Liver (tissue), 3 donors: ENCODE measurements around the gene PCYOX1L.
"Not testable (repeated sequence)": the region's sequence is repeated elsewhere in the genome, so short reads cannot be mapped to it uniquely, and the experiment has no call there.

ENCODE experiments used
- CTCF ChIP-seq: fragments of 150-350 bp; IDR thresholded peaks from 2 replicates; pipeline ENCODE4 v1.5.1; 2017; ENCODE audit warnings: improper control_type of control experiment, low read depth, low read length; ENCODE audit not compliant: missing input control
- FOXA1 ChIP-seq: IDR thresholded peaks from 2 replicates; pipeline ENCODE4 v1.6.1; 2016; ENCODE audit warnings: antibody characterized with exemption
- RXRA ChIP-seq, 2 donors: IDR thresholded peaks; 2 replicates each; pipeline ENCODE4 v1.6.1; 2017 to 2018; ENCODE audit warnings: antibody characterized with exemption in 2 of 2, mild to moderate bottlenecking in 1 of 2
- SP1 ChIP-seq: IDR thresholded peaks from 2 replicates; pipeline ENCODE4 v1.6.1; 2018; ENCODE audit warnings: antibody characterized with exemption, mild to moderate bottlenecking
- donor health status: healthy.
- donor health status: healthy.

- not testable (repeated sequence) for TF ChIP-seq CTCF; RXRA (IDR thresholded peaks at IDR 0.05); SP1; FOXA1
Observed at GRCh38 chr5:149398747-149399266, 41.0 kb downstream of the PCYOX1L start.
